Mesendoderm (in vitro differentiated cells): ENCODE data around the gene DOCK2.

Source experiments
- DNase-seq: peaks from one replicate; pipeline ENCODE4 v3.0.0; 2013
- H2AK5ac ChIP-seq: 2 replicates; pipeline ENCODE4 v1.6.1; 2013; ENCODE audit warnings: low read length, inconsistent platforms
- H2BK120ac ChIP-seq: 2 replicates; pipeline ENCODE4 v1.6.1; 2013; ENCODE audit warnings: low read depth, mild to moderate bottlenecking, low read length, moderate library complexity, mixed read lengths
- H2BK15ac ChIP-seq: replicated peaks from 2 replicates; pipeline ENCODE4 v1.6.1; 2013; ENCODE audit warnings: low read depth, mild to moderate bottlenecking, moderate library complexity
- H2BK5ac ChIP-seq: 2 replicates; pipeline ENCODE4 v1.6.1; 2013; ENCODE audit warnings: low read length, inconsistent platforms
- H3K18ac ChIP-seq: 2 replicates; pipeline ENCODE4 v1.6.1; 2013; ENCODE audit warnings: mild to moderate bottlenecking, low read length, mixed read lengths
- H3K23ac ChIP-seq: one replicate; pipeline ENCODE4 v1.6.1; 2013; ENCODE audit warnings: low read length
- H3K27ac ChIP-seq: 2 replicates; pipeline ENCODE4 v1.5.1; 2013; ENCODE audit warnings: low read depth, mild to moderate bottlenecking, inconsistent platforms, low read length, moderate library complexity
- H3K27me3 ChIP-seq: 2 replicates; pipeline ENCODE4 v1.6.1; 2013; ENCODE audit warnings: low read length, control low read depth, mild to moderate bottlenecking, inconsistent platforms; ENCODE audit not compliant: insufficient read depth, poor library complexity
- H3K36me3 ChIP-seq: 2 replicates; pipeline ENCODE4 v1.6.1; 2013; ENCODE audit warnings: low read length, inconsistent platforms; ENCODE audit not compliant: control insufficient read depth, insufficient read depth
- H3K4ac ChIP-seq: one replicate; pipeline ENCODE4 v1.6.1; 2013; ENCODE audit warnings: low read depth, mild to moderate bottlenecking, low read length, moderate library complexity
- H3K4me1 ChIP-seq: 2 replicates; pipeline ENCODE4 v1.6.1; 2013; ENCODE audit warnings: low read depth, low read length, inconsistent platforms; ENCODE audit not compliant: control insufficient read depth
- H3K4me2 ChIP-seq: 2 replicates; pipeline ENCODE4 v1.6.1; 2013; ENCODE audit warnings: low read length
- H3K4me3 ChIP-seq: 2 replicates; pipeline ENCODE4 v1.5.1; 2013; ENCODE audit warnings: mild to moderate bottlenecking, low read length
- H3K56ac ChIP-seq: one replicate; pipeline ENCODE4 v1.6.1; 2013; ENCODE audit warnings: low read length
- H3K79me1 ChIP-seq: 2 replicates; pipeline ENCODE4 v1.6.1; 2013; ENCODE audit warnings: low read length, inconsistent platforms
- H3K79me2 ChIP-seq: 2 replicates; pipeline ENCODE4 v1.6.1; 2013; ENCODE audit warnings: mild to moderate bottlenecking, low read length; ENCODE audit not compliant: control insufficient read depth, insufficient read depth
- H3K9ac ChIP-seq: 2 replicates; pipeline ENCODE4 v1.6.1; 2013; ENCODE audit warnings: low read length, inconsistent platforms
- H4K5ac ChIP-seq: one replicate; pipeline ENCODE4 v1.6.1; 2013; ENCODE audit warnings: low read length
- H4K8ac ChIP-seq: one replicate; pipeline ENCODE4 v1.6.1; 2013; ENCODE audit warnings: low read depth, mild to moderate bottlenecking, control low read depth, low read length, moderate library complexity
- WGBS: extraction: QIAGEN DNeasy Blood & Tissue Kit; methylation state at CpG from one replicate; pipeline ENCODE4 v1.1.7; 2013; ENCODE audit warnings: low lambda C conversion rate, missing lambda C conversion rate; ENCODE audit not compliant: insufficient coverage; ENCODE audit errors: extremely low coverage; 5-methylcytosine and 5-hydroxymethylcytosine counted together

DOCK2 gene

DNA sequence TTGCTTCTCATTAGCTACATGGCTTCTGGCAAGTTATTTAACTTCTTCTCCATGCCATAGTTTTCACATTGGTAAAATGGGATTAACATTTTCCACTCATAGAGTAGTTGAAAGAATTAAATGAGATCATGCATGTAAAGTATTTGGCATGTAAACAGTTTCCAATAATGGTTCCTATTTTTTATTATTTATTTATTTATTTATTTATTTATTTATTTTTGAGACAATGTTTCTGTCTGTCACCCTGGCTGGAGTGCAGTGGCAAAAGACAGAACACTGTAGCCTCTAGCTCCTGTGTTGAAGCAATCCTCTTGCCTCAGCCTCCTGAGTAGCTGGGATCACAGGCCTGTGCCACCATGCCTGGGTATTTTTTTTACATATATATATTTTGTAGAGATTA, 117.7 kb downstream of the DOCK2 start:
- Histone ChIP-seq H2BK15ac (no peak overlapping the region), H3K27ac (no peak overlapping the region), H3K9ac (no peak overlapping the region), H3K4ac (no peak overlapping the region), H3K79me1 (no peaks in the 10 kb centered on the region), H2BK5ac (no peak overlapping the region), H3K79me2 (no peaks in the 10 kb centered on the region), H3K4me1 (peaks cover 10% of the 10 kb centered on the region), H4K8ac (no peak overlapping the region), H3K23ac (no peak overlapping the region), H3K27me3 (no peaks in the 10 kb centered on the region), H3K18ac (no peak overlapping the region), H2AK5ac (no peak overlapping the region), H3K4me2 (no peak overlapping the region), H3K4me3 (no peak overlapping the region), H3K56ac (peak overlapping the region; percentile 11), H3K36me3 (no peaks in the 10 kb centered on the region), H2BK120ac (no peak overlapping the region), H4K5ac (no peak overlapping the region)
- no peak for DNase-seq

DNA sequence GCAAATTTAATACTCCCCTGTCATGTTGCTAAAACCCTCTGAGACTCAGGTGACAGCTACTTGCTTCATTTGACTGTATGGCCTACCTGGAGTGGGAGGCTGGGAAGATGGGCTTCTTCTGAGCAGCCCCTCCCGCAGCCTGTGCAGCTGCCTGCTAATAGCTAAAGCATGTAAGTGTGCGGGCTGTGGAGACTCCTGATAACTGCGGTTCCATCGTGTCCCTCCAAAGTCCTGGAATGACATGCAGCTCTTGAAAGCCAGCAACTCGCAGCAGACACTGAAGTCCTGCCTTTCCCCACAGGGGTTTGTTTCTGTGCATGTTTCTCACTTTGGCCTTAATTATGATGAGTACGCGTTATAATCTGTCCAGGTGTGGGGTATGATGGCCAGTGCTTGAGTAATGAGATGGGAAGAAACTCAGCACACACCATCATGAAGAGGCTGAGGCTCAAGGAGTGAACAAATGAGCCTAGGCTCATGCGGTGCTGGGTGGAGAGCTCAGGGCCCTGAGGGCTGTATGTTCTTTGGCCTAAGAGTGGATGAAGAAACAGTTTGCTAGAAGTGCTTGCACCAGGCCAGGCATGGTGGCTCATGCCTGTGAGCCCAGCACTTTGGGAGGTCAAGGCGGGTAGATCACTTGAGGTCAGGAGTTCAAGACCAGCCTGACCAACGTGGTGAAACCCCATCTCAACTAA, 119.1 kb downstream of the DOCK2 start:
- peaks cover 7% of the 10 kb centered on the region for H3K4me1 ChIP-seq
- WGBS, result no CpG with 5 or more reads among the region's 10 CpGs
- no peaks in the 10 kb centered on the region for H3K79me2 ChIP-seq
- H3K27ac ChIP-seq, result no peak overlapping the region
- DNase-seq, result no peak
- H3K56ac ChIP-seq, result peak overlapping the region; percentile 29
- no peak overlapping the region for H4K5ac ChIP-seq
- no peak overlapping the region for H2BK15ac ChIP-seq
- no peak overlapping the region for H3K23ac ChIP-seq
- H2BK120ac ChIP-seq, result no peak overlapping the region
- H3K36me3 ChIP-seq, result no peaks in the 10 kb centered on the region
- no peaks in the 10 kb centered on the region for H3K27me3 ChIP-seq
- H4K8ac ChIP-seq, result no peak overlapping the region
- H3K18ac ChIP-seq, result no peak overlapping the region
- H3K79me1 ChIP-seq, result no peaks in the 10 kb centered on the region
- peak overlapping the region; percentile 16 for H2BK5ac ChIP-seq
- H3K9ac ChIP-seq, result no peak overlapping the region
- H2AK5ac ChIP-seq, result peak overlapping the region; percentile 20
- H3K4ac ChIP-seq, result no peak overlapping the region
- H3K4me3 ChIP-seq, result no peak overlapping the region
- H3K4me2 ChIP-seq, result no peak overlapping the region

DNA sequence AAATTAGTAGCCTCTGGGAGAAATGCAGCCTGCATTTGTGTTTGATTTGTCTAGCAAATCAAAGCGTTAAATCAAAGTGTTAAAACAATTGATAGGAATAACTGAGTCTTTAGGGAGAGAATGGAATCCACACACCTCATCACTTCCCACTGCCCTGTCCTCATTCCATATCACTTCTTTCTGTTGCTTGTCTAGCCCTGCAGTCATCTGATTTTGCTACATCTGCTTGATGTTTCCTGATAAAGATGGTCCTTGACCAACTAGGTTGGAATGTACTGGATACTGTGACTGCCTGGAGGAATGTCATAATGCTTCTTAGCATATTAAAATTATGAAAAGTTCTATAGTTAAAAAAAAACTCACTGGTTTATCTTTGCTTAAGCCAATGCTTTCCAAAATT, 119.9 kb downstream of the DOCK2 start:
- H3K56ac ChIP-seq, result no peak overlapping the region
- H3K4me2 ChIP-seq, result no peak overlapping the region
- no peaks in the 10 kb centered on the region for H3K27me3 ChIP-seq
- no peak overlapping the region for H3K27ac ChIP-seq
- peaks cover 7% of the 10 kb centered on the region for H3K4me1 ChIP-seq
- no peak for DNase-seq
- no peak overlapping the region for H3K9ac ChIP-seq
- H3K79me2 ChIP-seq, result no peaks in the 10 kb centered on the region
- no peak overlapping the region for H4K5ac ChIP-seq
- no peak overlapping the region for H2BK120ac ChIP-seq
- no peaks in the 10 kb centered on the region for H3K36me3 ChIP-seq
- no peak overlapping the region for H2BK5ac ChIP-seq
- H2AK5ac ChIP-seq, result no peak overlapping the region
- no peak overlapping the region for H3K4ac ChIP-seq
- H3K18ac ChIP-seq, result no peak overlapping the region
- H3K4me3 ChIP-seq, result no peak overlapping the region
- no peaks in the 10 kb centered on the region for H3K79me1 ChIP-seq
- H3K23ac ChIP-seq, result no peak overlapping the region
- H2BK15ac ChIP-seq, result no peak overlapping the region
- no peak overlapping the region for H4K8ac ChIP-seq
- WGBS, result no CpG with 5 or more reads among the region's 1 CpG

DNA sequence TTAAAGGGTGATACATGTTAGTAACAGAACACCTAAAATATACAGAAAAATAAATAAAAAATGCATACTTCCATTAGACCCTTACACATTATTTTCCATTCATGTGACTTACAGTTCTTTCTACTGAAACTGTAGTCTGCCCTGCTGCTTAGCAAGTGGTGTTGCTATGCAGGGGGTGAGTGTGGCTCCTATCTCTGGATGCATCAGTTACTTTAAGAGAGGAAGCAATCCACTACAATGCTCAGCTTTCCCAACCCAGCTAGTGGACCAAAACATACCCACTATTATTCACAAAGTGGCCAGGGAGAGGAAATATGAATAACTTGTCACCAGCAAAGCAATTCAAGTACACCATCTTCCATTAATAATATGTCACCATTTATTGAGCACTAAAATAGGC, 121.8 kb downstream of the DOCK2 start:
- Histone ChIP-seq H3K4ac (no peak overlapping the region), H3K23ac (no peak overlapping the region), H3K79me2 (no peaks in the 10 kb centered on the region), H4K5ac (no peak overlapping the region), H3K4me3 (no peak overlapping the region), H3K27ac (no peak overlapping the region), H4K8ac (no peak overlapping the region), H3K4me2 (no peak overlapping the region), H3K4me1 (peaks cover 6% of the 10 kb centered on the region), H2AK5ac (no peak overlapping the region), H3K27me3 (no peaks in the 10 kb centered on the region), H3K56ac (no peak overlapping the region), H2BK15ac (no peak overlapping the region), H3K79me1 (no peaks in the 10 kb centered on the region), H3K9ac (no peak overlapping the region), H2BK5ac (no peak overlapping the region), H3K36me3 (no peaks in the 10 kb centered on the region), H2BK120ac (no peak overlapping the region), H3K18ac (no peak overlapping the region)
- no peak for DNase-seq

DNA sequence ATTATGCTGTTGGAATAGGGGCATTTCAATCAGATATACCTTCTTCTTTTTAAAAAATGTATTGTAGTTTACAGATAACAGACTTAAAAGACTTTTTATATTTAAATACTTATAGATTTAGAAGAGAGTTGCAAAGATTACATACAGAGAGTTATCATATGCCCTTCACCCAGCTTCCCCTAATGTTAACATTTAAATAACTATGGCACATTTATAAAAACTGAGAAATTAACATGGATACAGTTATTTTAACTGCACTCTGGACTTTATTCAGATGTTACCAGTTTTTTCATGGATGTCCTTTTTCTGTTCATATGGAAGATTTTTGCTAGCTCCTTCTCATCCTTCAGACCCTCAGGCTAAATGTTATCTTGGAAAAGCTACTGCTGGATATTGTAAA, 123.2 kb downstream of the DOCK2 start:
- H3K9ac ChIP-seq, result no peak overlapping the region
- H3K18ac ChIP-seq, result no peak overlapping the region
- H2BK15ac ChIP-seq, result no peak overlapping the region
- no peak overlapping the region for H3K27ac ChIP-seq
- H3K4me1 ChIP-seq, result no peaks in the 10 kb centered on the region
- no peak overlapping the region for H2BK5ac ChIP-seq
- no peak overlapping the region for H3K4ac ChIP-seq
- H3K4me2 ChIP-seq, result no peak overlapping the region
- H3K79me1 ChIP-seq, result no peaks in the 10 kb centered on the region
- H3K79me2 ChIP-seq, result no peaks in the 10 kb centered on the region
- H4K5ac ChIP-seq, result no peak overlapping the region
- no peak overlapping the region for H4K8ac ChIP-seq
- H2AK5ac ChIP-seq, result no peak overlapping the region
- no peaks in the 10 kb centered on the region for H3K27me3 ChIP-seq
- no peaks in the 10 kb centered on the region for H3K36me3 ChIP-seq
- H3K4me3 ChIP-seq, result no peak overlapping the region
- no peak for DNase-seq
- no peak overlapping the region for H3K23ac ChIP-seq
- no peak overlapping the region for H3K56ac ChIP-seq
- no peak overlapping the region for H2BK120ac ChIP-seq

DNA sequence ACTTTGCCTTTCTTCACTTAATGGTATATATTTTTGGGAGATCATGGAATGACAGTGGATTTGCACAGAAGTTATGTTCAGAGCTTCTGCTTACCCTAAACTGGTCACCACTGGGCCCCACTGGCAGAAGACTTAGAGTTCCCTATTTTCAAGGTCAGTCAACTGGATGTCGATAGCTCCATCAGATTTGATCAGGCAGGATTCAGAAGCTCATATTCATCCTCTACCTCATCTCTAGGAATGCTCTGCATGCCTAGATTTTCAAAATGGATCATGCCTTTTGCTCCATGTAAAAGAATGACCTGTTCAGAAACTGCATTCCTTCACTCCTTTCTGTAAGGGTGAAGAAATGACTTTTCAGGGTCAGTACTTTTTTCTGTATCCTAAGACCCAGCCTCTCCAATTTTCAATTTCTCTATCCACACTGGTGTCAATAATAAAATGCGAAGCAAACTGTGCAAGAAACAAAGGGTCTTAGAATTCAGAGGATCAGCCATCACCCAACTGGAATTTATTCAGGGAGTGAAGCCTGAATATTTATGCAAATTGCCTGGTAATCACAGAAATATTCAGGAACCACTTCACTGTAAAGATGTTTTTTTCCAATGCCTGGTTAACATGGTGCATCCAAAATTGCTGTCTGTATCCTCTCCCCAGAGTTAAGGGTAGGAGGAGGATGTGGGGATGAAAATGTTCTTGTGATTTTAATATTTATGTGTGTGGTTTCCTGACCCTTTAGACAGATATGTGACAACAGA, 125.4 kb downstream of the DOCK2 start:
- Histone ChIP-seq H3K9ac (no peak overlapping the region), H3K36me3 (no peaks in the 10 kb centered on the region), H3K56ac (no peak overlapping the region), H3K79me1 (no peaks in the 10 kb centered on the region), H3K4me1 (no peaks in the 10 kb centered on the region), H3K79me2 (no peaks in the 10 kb centered on the region), H4K5ac (no peak overlapping the region), H2BK120ac (no peak overlapping the region), H4K8ac (no peak overlapping the region), H3K18ac (no peak overlapping the region), H2BK5ac (no peak overlapping the region), H2AK5ac (no peak overlapping the region), H3K23ac (no peak overlapping the region), H3K4me2 (no peak overlapping the region), H3K27me3 (no peaks in the 10 kb centered on the region), H3K27ac (no peak overlapping the region), H3K4ac (no peak overlapping the region), H2BK15ac (no peak overlapping the region), H3K4me3 (no peak overlapping the region)
- DNase-seq, result peak; percentile 49
- no CpG with 5 or more reads among the region's 2 CpGs for WGBS
